NT2/D1 (cell line): ENCODE results near the gene HPS5.

Experiments
- DNase-seq: peaks from one replicate; pipeline ENCODE4 v3.0.0-alpha.2; 2011; ENCODE audit warnings: low read depth, low spot score
- H3K27me3 ChIP-seq: 2 replicates; pipeline ENCODE4 v1.6.0; 2011; ENCODE audit warnings: mild to moderate bottlenecking; ENCODE audit not compliant: insufficient read length, insufficient read depth
- H3K36me3 ChIP-seq: 2 replicates; pipeline ENCODE4 v1.6.1; 2011; ENCODE audit warnings: mild to moderate bottlenecking, low read length, mixed read lengths; ENCODE audit not compliant: insufficient read depth, insufficient read length
- H3K4me1 ChIP-seq: 2 replicates; pipeline ENCODE4 v1.5.1; 2011; ENCODE audit not compliant: insufficient read depth, insufficient read length
- H3K4me3 ChIP-seq: 2 replicates; pipeline ENCODE4 v1.5.1; 2011; ENCODE audit warnings: low read depth; ENCODE audit not compliant: insufficient read length
- H3K9ac ChIP-seq: 2 replicates; pipeline ENCODE4 v1.6.0; 2011; ENCODE audit warnings: low read depth; ENCODE audit not compliant: insufficient read length
- H3K9me3 ChIP-seq: 2 replicates; pipeline ENCODE4 v1.5.1; 2011; ENCODE audit warnings: mild to moderate bottlenecking, low read length; ENCODE audit not compliant: insufficient read depth
- SUZ12 ChIP-seq: IDR thresholded peaks from 2 replicates; pipeline ENCODE4 v1.6.1; 2011; ENCODE audit not compliant: insufficient read length, insufficient read depth; ENCODE audit errors: extremely low read depth
- YY1 ChIP-seq: IDR thresholded peaks from 2 replicates; pipeline ENCODE4 v1.6.1; 2011; ENCODE audit not compliant: insufficient read length, insufficient read depth
- ZNF274 ChIP-seq: IDR thresholded peaks from 2 replicates; pipeline ENCODE4 v1.6.1; 2011; ENCODE audit warnings: mild to moderate bottlenecking, low read depth, low read length

The HPS5 gene

DNA sequence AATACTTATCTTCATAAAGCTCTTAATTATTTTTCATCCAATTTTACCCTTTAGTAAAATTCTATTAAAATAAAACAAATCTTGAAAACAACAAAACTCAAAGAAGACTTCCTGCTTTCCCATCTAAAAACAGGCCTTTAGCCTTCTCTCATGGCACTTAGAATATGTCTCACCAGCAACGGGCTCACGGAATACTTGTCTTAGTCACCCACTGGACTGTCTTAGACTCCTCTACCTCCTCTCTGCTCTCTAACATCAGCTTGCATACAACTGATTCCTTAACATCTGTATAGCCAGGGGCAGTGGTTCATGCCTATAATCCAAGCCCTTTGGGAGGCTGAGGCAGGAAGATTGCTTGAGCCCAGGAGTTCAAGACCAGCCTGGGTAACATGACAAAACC lies 13.7 kb downstream of the HPS5 start:
- Histone ChIP-seq H3K9me3 (no peaks in the 10 kb centered on the region), H3K4me1 (no peaks in the 10 kb centered on the region), H3K4me3 (no peak overlapping the region), H3K9ac (no peak overlapping the region), H3K27me3 (no peaks in the 10 kb centered on the region), H3K36me3 (peaks cover 65% of the 10 kb centered on the region)
- DNase-seq, result no peak
- TF ChIP-seq SUZ12 (no peak), ZNF274 (no peak), YY1 (no peak)

DNA sequence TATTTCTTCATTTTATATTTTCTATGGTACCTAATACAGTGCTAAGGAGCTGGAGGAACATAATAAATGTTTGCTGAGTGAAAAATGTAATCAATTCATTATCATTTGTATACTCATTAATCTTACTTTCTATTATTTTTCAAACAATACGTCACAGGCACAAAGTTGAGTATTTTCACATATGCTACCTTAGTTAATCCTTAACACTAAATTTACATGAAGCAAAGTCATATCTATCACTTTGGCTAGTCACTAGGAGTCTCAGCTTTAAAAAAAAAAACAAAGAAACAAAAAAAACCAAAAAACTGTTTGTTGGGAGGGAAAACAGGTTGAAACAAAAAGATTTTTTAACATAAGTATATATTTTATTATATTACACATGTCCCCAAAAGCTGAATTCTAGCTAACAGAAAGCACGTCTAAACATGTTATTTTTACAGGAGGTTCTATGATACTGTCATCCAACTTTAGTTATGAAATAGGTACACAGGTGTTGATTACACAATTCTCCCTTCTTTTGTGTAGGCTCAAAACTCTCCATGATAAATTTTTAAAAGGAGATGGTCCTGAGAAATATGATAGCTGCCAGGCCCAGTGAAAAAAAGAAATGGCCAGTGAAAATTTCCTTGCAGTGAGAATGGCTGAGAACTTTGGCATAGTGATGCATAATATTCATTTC lies 14.3 kb downstream of the HPS5 start:
- peaks cover 67% of the 10 kb centered on the region for H3K36me3 ChIP-seq
- no peak overlapping the region for H3K4me3 ChIP-seq
- no peaks in the 10 kb centered on the region for H3K27me3 ChIP-seq
- no peak overlapping the region for H3K9ac ChIP-seq
- DNase-seq, result no peak
- no peaks in the 10 kb centered on the region for H3K4me1 ChIP-seq
- H3K9me3 ChIP-seq, result no peaks in the 10 kb centered on the region
- TF ChIP-seq ZNF274 (no peak), SUZ12 (no peak), YY1 (no peak)

DNA sequence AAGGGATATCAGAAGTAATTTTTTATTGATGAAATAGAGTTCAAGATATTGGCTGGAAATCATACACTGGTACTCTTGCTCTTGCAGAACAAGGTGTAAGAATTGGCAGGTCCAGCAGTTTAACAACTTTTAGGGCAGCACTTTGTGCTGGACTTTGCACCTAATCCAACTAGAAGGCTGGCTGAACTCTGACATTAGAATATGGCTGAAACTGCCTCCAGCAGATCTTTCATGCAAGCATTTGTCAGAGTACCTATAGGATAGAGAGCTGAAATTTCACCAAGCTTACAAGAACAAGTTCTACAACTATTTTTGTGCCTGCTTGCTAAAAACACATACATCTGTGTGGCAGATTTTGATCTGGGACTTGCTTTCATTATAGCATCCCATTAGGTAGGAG lies 17.2 kb downstream of the HPS5 start:
- Histone ChIP-seq H3K4me3 (no peak overlapping the region), H3K27me3 (no peaks in the 10 kb centered on the region), H3K36me3 (peaks cover 65% of the 10 kb centered on the region), H3K9me3 (no peaks in the 10 kb centered on the region), H3K9ac (no peak overlapping the region), H3K4me1 (no peaks in the 10 kb centered on the region)
- no peak for DNase-seq
- TF ChIP-seq YY1 (no peak), ZNF274 (no peak), SUZ12 (no peak)

DNA sequence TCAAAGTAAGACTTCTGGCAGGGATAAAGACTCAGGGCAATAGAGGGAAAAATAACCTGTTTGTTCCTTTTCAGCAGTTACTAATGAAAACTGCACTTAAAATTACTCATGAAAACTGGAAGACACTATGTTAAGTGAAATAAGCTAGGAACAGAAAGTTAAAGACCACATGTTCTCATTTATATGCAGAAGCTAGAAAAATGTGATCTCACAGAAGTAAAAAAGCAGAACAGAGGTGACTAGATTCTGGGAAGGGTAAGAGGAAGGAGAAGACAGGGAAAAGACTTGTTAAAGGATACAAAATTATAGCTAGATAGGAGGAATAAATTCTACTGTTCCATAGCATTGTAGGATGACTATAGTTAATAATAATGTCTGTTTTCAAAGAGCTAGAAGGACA lies 22.2 kb downstream of the HPS5 start:
- Histone ChIP-seq H3K9ac (no peak overlapping the region), H3K36me3 (peaks cover 59% of the 10 kb centered on the region), H3K9me3 (no peaks in the 10 kb centered on the region), H3K27me3 (no peaks in the 10 kb centered on the region), H3K4me3 (no peak overlapping the region), H3K4me1 (no peaks in the 10 kb centered on the region)
- no peak for TF ChIP-seq SUZ12
- no peak for TF ChIP-seq YY1
- no peak for TF ChIP-seq ZNF274
- DNase-seq, result no peak

DNA sequence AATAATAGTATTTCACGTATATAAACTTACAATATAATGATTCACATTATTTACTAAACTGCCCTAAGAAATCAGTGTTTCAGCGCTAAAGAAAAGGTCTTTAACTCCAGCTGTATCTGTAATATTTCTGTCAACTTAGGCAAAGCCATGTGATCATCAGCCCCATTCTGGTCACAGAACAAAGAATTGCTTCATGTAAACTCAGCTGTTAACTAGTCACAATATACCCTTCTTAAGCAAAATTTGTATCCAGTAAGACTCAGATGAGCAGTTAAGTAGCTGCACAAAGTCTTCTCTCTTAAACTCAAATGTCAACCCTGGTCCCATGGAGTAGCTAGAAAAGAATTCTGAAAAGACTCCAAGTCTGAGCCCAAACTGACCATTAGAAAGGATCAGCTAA lies 26.6 kb downstream of the HPS5 start:
- no peak overlapping the region for H3K4me3 ChIP-seq
- no peak for TF ChIP-seq ZNF274
- TF ChIP-seq SUZ12, result no peak
- TF ChIP-seq YY1, result no peak
- no peak overlapping the region for H3K9ac ChIP-seq
- H3K9me3 ChIP-seq, result no peaks in the 10 kb centered on the region
- H3K4me1 ChIP-seq, result no peaks in the 10 kb centered on the region
- no peaks in the 10 kb centered on the region for H3K27me3 ChIP-seq
- no peak for DNase-seq
- peaks cover 65% of the 10 kb centered on the region for H3K36me3 ChIP-seq

DNA sequence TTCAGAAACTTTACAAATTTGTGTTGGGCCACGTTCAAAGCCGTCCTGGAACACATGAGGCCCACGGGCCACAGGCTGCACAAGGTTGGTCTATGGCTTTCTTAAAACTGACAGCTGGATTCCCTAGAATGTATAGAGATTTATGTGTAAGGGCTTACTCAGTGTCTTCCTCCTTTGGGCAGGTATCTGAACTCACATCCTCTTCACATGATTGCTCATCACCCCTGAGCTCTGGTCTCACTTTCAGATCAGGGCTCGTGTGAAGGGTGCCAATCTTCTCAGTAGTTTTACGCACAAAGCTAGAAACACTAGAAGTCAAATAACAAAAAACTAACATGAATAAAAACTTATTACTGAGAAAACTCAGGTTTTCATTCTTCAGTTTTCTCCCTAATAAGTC lies 27.1 kb downstream of the HPS5 start:
- Histone ChIP-seq H3K9me3 (no peaks in the 10 kb centered on the region), H3K4me3 (no peak overlapping the region), H3K27me3 (no peaks in the 10 kb centered on the region), H3K4me1 (no peaks in the 10 kb centered on the region), H3K9ac (no peak overlapping the region), H3K36me3 (peaks cover 69% of the 10 kb centered on the region)
- DNase-seq, result no peak
- TF ChIP-seq SUZ12 (no peak), ZNF274 (no peak), YY1 (no peak)

DNA sequence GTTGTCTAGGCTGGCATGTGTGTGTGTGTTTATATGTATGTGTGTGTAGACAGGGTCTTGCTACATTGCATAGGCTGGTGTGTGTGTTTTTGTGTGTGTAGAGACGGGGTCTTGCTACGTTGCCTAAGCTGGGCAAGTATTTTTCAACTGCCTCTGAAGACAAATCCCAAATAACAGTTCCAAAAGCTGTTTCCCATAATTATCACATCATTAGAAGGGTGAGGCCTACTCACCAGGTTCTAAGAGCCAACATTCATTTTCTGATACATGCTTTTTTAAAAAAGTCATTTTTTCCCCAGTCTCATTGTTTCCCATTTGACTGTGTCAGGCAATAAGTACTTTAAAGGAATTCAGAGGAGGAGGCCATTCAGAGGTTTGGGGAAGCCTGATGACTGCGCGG lies 33.0 kb downstream of the HPS5 start:
- peaks cover 76% of the 10 kb centered on the region for H3K36me3 ChIP-seq
- no peak for TF ChIP-seq ZNF274
- TF ChIP-seq YY1, result no peak
- H3K4me3 ChIP-seq, result no peak overlapping the region
- no peaks in the 10 kb centered on the region for H3K9me3 ChIP-seq
- no peaks in the 10 kb centered on the region for H3K27me3 ChIP-seq
- H3K9ac ChIP-seq, result no peak overlapping the region
- DNase-seq, result no peak
- H3K4me1 ChIP-seq, result no peaks in the 10 kb centered on the region

DNA sequence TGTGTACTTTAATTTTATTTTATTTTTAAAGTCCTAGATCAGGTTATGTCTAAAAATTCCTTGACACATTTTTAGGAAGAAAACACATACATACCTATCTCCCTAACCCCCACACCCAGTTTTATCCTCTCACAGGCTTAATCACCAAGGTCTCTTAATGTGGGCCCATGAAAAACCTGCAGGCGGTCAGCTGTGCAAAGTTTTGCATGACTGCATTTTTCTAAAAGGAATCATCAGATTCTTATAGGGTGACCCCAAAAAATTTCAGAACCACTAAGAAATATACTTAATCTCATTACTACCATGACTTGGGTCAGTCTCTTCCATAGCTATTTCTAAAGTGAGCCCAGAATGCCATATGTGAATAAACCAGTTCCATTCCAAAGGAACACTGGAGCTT lies 36.1 kb downstream of the HPS5 start:
- Histone ChIP-seq H3K27me3 (no peaks in the 10 kb centered on the region), H3K9ac (no peak overlapping the region), H3K36me3 (peaks cover 79% of the 10 kb centered on the region), H3K9me3 (no peaks in the 10 kb centered on the region), H3K4me3 (no peak overlapping the region), H3K4me1 (no peaks in the 10 kb centered on the region)
- no peak for DNase-seq
- no peak for TF ChIP-seq YY1
- TF ChIP-seq ZNF274, result no peak
- no peak for TF ChIP-seq SUZ12
